SU-DHL-6 (cell line): ENCODE measurements around the gene ZNF292.

ENCODE experiments used
- CTCF ChIP-seq: fragments of 200-600 bp; sonication (generic); IDR thresholded peaks from one replicate; pipeline ENCODE4 v1.5.1; 2017; ENCODE audit warnings: antibody characterized with exemption, mild to moderate bottlenecking, low read length, moderate library complexity; ENCODE audit not compliant: insufficient read depth, poor library complexity, severe bottlenecking
- EZH2phosphoT487 ChIP-seq: fragments of 200-600 bp; sonication (generic), shearing (Covaris generic); conservative IDR thresholded peaks from 2 replicates; pipeline ENCODE4 v1.6.1; 2018; ENCODE audit warnings: mild to moderate bottlenecking, antibody characterized with exemption, low read length, moderate library complexity, mixed read lengths

GRCh38 chr6:87151781-87152525 lies 3.4 kb upstream of the ZNF292 start:
- TF ChIP-seq CTCF (no peak), EZH2phosphoT487 (no peak; the same call in 1 of the 2 replicates)
